GM23248 (cell line): ENCODE results near the gene CGNL1. TPM values are rescaled to one million over a fixed set of nuclear protein-coding genes. Genes with fewer than 3 reads are reported as not detected.
A peak's percentile ranks its signal among the peaks of the same experiment; 100 is the strongest.

Experiments
- DNase-seq: peaks from one replicate; pipeline ENCODE4 v3.0.0-alpha.2; 2015
- H2AFZ ChIP-seq: fragments of 200-600 bp; sonication (generic); 2 replicates; pipeline ENCODE4 v1.6.1; 2016; ENCODE audit warnings: antibody characterized with exemption
- H3F3A ChIP-seq: fragments of 200-600 bp; sonication (generic); 2 replicates; pipeline ENCODE4 v1.6.1; 2016; ENCODE audit warnings: mild to moderate bottlenecking, antibody characterized with exemption, mixed run types; ENCODE audit not compliant: insufficient read depth
- H3K27ac ChIP-seq: fragments of 200-600 bp; sonication (generic); 2 replicates; pipeline ENCODE4 v1.5.1; 2016; ENCODE audit warnings: mild to moderate bottlenecking
- H3K27me3 ChIP-seq: fragments of 200-600 bp; sonication (generic); replicated peaks from 2 replicates; pipeline ENCODE4 v1.6.1; 2016; ENCODE audit warnings: mild to moderate bottlenecking; ENCODE audit not compliant: insufficient read depth
- H3K36me3 ChIP-seq: fragments of 200-600 bp; sonication (generic); 2 replicates; pipeline ENCODE4 v1.6.1; 2016; ENCODE audit warnings: low read depth, mild to moderate bottlenecking
- H3K4me1 ChIP-seq: fragments of 200-600 bp; sonication (generic); 2 replicates; pipeline ENCODE4 v1.6.1; 2016; ENCODE audit warnings: mild to moderate bottlenecking; ENCODE audit not compliant: insufficient read depth
- H3K4me2 ChIP-seq: fragments of 200-600 bp; sonication (generic); one replicate; pipeline ENCODE4 v1.6.1; 2016; ENCODE audit warnings: mild to moderate bottlenecking; ENCODE audit not compliant: unreplicated experiment
- H3K4me3 ChIP-seq: fragments of 200-600 bp; sonication (generic); 2 replicates; pipeline ENCODE4 v1.5.1; 2016; ENCODE audit warnings: mild to moderate bottlenecking
- H3K79me2 ChIP-seq: fragments of 200-600 bp; sonication (generic); 2 replicates; pipeline ENCODE4 v1.6.1; 2016; ENCODE audit warnings: mild to moderate bottlenecking; ENCODE audit not compliant: insufficient read depth
- H3K9ac ChIP-seq: fragments of 200-600 bp; sonication (generic); 2 replicates; pipeline ENCODE4 v1.6.1; 2016; ENCODE audit warnings: mild to moderate bottlenecking
- H3K9me2 ChIP-seq: fragments of 200-600 bp; sonication (generic); 2 replicates; pipeline ENCODE4 v1.6.1; 2016; ENCODE audit warnings: mixed run types, mild to moderate bottlenecking, moderate library complexity; ENCODE audit not compliant: insufficient read depth
- H3K9me3 ChIP-seq: fragments of 200-600 bp; sonication (generic); one replicate; pipeline ENCODE4 v1.6.1; 2017; ENCODE audit warnings: low read depth
- H4K20me1 ChIP-seq: fragments of 200-600 bp; sonication (generic); 2 replicates; pipeline ENCODE4 v1.6.0; 2016; ENCODE audit not compliant: insufficient read depth
- EZH2 ChIP-seq: fragments of 200-600 bp; sonication (generic); IDR thresholded peaks from 2 replicates; pipeline ENCODE4 v1.6.1; 2018; ENCODE audit warnings: antibody characterized with exemption, mild to moderate bottlenecking; ENCODE audit not compliant: insufficient read depth, poor library complexity, severe bottlenecking
- EZH2phosphoT487 ChIP-seq: fragments of 200-600 bp; sonication (generic); IDR thresholded peaks from 2 replicates; pipeline ENCODE4 v1.6.1; 2018; ENCODE audit warnings: antibody characterized with exemption, moderate library complexity, mild to moderate bottlenecking, low read depth; ENCODE audit not compliant: insufficient read depth
- WGBS, 2 experiments: methylation state at CpG; one replicate each; pipeline ENCODE4 v1.1.6; 2015 to 2017; ENCODE audit warnings: low lambda C conversion rate in 2 of 2, low coverage in 1 of 2; ENCODE audit errors: missing lambda C conversion rate in 2 of 2; 5-methylcytosine and 5-hydroxymethylcytosine counted together
- in situ Hi-C: fragments of 300-500 bp; cut with MboI; formaldehyde crosslinking; loops from 2 replicates; pipeline ENCODE4 v1.15.0; 2020
- polyA plus RNA-seq: library from polyadenylated mRNA; unstranded; fragments of >200 nt; fragmentation: Nextera tagmentation; extraction: Ambion mirVana; gene quantifications from 2 replicates; pipeline ENCODE4 v1.2.1, GENCODE V29; 2016
- total RNA-seq: library from RNA; depleted of rRNA; stranded (reverse); fragments of >200 nt; shearing (Covaris generic); gene quantifications from 2 replicates; pipeline ENCODE4 v1.2.3, GENCODE V29; 2014

Gene CGNL1
- total and polyA plus RNA-seq, 2 experiments from 2014 or later, result 0.11 TPM

GRCh38 chr15:57385923-57386390 is 9.7 kb downstream of the CGNL1 start:
- Histone ChIP-seq H3K9ac (no peak overlapping the region), H3K36me3 (no peaks in the 10 kb centered on the region), H3K4me1 (no peaks in the 10 kb centered on the region), H4K20me1 (no peaks in the 10 kb centered on the region), H3K4me3 (no peak overlapping the region), H3K27ac (no peak overlapping the region), H3K27me3 (peaks cover 14% of the 10 kb centered on the region), H3K9me2 (no peaks in the 10 kb centered on the region), H3F3A (no peaks in the 10 kb centered on the region), H2AFZ (no peak overlapping the region), H3K9me3 (no peaks in the 10 kb centered on the region), H3K4me2 (no peak overlapping the region), H3K79me2 (no peaks in the 10 kb centered on the region)
- WGBS, 2 experiments, result 70 to 71% methylated on average over 7 of the region's 7 CpGs
- DNase-seq, result no peak
- in situ Hi-C loops, result no loop called here
- no peak for TF ChIP-seq EZH2
- TF ChIP-seq EZH2phosphoT487, result no peak

- no peaks in the 10 kb centered on the region for H3K9me2 ChIP-seq
- 56 to 59% methylated on average over 4 of the region's 4 CpGs for WGBS, 2 experiments
- no peaks in the 10 kb centered on the region for H3K36me3 ChIP-seq
- H3K9me3 ChIP-seq, result no peaks in the 10 kb centered on the region
- TF ChIP-seq EZH2 (no peak), EZH2phosphoT487 (no peak)
- H3K4me3 ChIP-seq, result no peak overlapping the region
- no peak for DNase-seq
- no peaks in the 10 kb centered on the region for H4K20me1 ChIP-seq
- H2AFZ ChIP-seq, result no peak overlapping the region
- no peak overlapping the region for H3K27ac ChIP-seq
- H3K79me2 ChIP-seq, result no peaks in the 10 kb centered on the region
- no peak overlapping the region for H3K9ac ChIP-seq
- no peak overlapping the region for H3K4me2 ChIP-seq
- no peaks in the 10 kb centered on the region for H3K4me1 ChIP-seq
- H3F3A ChIP-seq, result no peaks in the 10 kb centered on the region
- peaks cover 14% of the 10 kb centered on the region for H3K27me3 ChIP-seq
- in situ Hi-C loops, result no loop called here
Observed at GRCh38 chr15:57386976-57387375, 10.7 kb downstream of the CGNL1 start.

GRCh38 chr15:57387564-57388076 is 11.3 kb downstream of the CGNL1 start:
- TF ChIP-seq EZH2phosphoT487 (no peak), EZH2 (no peak)
- in situ Hi-C loops, result no loop called here
- DNase-seq, result no peak
- no peaks in the 10 kb centered on the region for H3F3A ChIP-seq
- 54 to 65% methylated on average over 3 of the region's 3 CpGs for WGBS, 2 experiments
- H3K27me3 ChIP-seq, result peaks cover 12% of the 10 kb centered on the region
- H2AFZ ChIP-seq, result no peak overlapping the region
- no peaks in the 10 kb centered on the region for H3K79me2 ChIP-seq
- H3K36me3 ChIP-seq, result no peaks in the 10 kb centered on the region
- H3K4me3 ChIP-seq, result no peak overlapping the region
- H3K4me2 ChIP-seq, result no peak overlapping the region
- no peaks in the 10 kb centered on the region for H4K20me1 ChIP-seq
- H3K9me3 ChIP-seq, result no peaks in the 10 kb centered on the region
- H3K9me2 ChIP-seq, result no peaks in the 10 kb centered on the region
- no peak overlapping the region for H3K9ac ChIP-seq
- H3K4me1 ChIP-seq, result no peaks in the 10 kb centered on the region
- H3K27ac ChIP-seq, result no peak overlapping the region

- no peak overlapping the region for H3K4me2 ChIP-seq
- DNase-seq, result peak; percentile 26
Observed at GRCh38 chr15:57388464-57388863, 12.2 kb downstream of the CGNL1 start.

GRCh38 chr15:57389991-57390390 is 13.7 kb downstream of the CGNL1 start:
- TF ChIP-seq EZH2phosphoT487, result no peak
- no peak for TF ChIP-seq EZH2
- Histone ChIP-seq H3K27me3 (peaks cover 11% of the 10 kb centered on the region), H3K36me3 (no peaks in the 10 kb centered on the region), H3K4me1 (peaks cover 5% of the 10 kb centered on the region), H3K27ac (no peak overlapping the region), H3K9me3 (no peaks in the 10 kb centered on the region), H3K79me2 (no peaks in the 10 kb centered on the region), H2AFZ (no peak overlapping the region), H3K9ac (no peak overlapping the region), H3K4me2 (no peak overlapping the region), H3K4me3 (no peak overlapping the region), H3K9me2 (no peaks in the 10 kb centered on the region), H4K20me1 (no peaks in the 10 kb centered on the region), H3F3A (peaks cover 7% of the 10 kb centered on the region)
- no peak for DNase-seq
- 70 to 74% methylated on average over 4 of the region's 4 CpGs for WGBS, 2 experiments
- in situ Hi-C loops, result no loop called here

More at GRCh38 chr15:57388464-57388863, 12.2 kb downstream of the CGNL1 start:
- Histone ChIP-seq H3K4me3 (no peak overlapping the region), H3K9me3 (no peaks in the 10 kb centered on the region), H3K4me1 (no peaks in the 10 kb centered on the region), H3K9ac (no peak overlapping the region), H3K27me3 (peaks cover 11% of the 10 kb centered on the region), H3K27ac (no peak overlapping the region), H3K9me2 (no peaks in the 10 kb centered on the region), H4K20me1 (no peaks in the 10 kb centered on the region), H3K36me3 (no peaks in the 10 kb centered on the region), H2AFZ (no peak overlapping the region), H3F3A (no peaks in the 10 kb centered on the region), H3K79me2 (no peaks in the 10 kb centered on the region)
- 51% methylated on average over 6 of the region's 6 CpGs for WGBS, 2 experiments
- no peak for TF ChIP-seq EZH2phosphoT487
- no peak for TF ChIP-seq EZH2
- in situ Hi-C loops, result no loop called here
